DMS79 (cell line): Measurements from ENCODE around the gene CNTN6.

Experiments used
- DNase-seq: peaks from one replicate; lab custom pipeline; 2025; lab: John Stamatoyannopoulos, UW

CNTN6 gene

GRCh38 chr3:1092771-1093170 lies at the start of gene CNTN6:
Gene CNTN6, plus strand, starts transcription at chr3:1093024. Its CDS starts 54,985 bp downstream, at chr3:1148009.
- no peak for DNase-seq

GRCh38 chr3:1048558-1048957 lies 44.3 kb upstream of the CNTN6 start:
- DNase-seq = no peak

GRCh38 chr3:1055870-1056269 lies 37.0 kb upstream of the CNTN6 start:
- DNase-seq = no peak

GRCh38 chr3:1056744-1057143 lies 36.1 kb upstream of the CNTN6 start:
- no peak for DNase-seq

GRCh38 chr3:1057436-1057835 lies 35.4 kb upstream of the CNTN6 start:
- no peak for DNase-seq

GRCh38 chr3:1068985-1069384 lies 23.8 kb upstream of the CNTN6 start:
- no peak for DNase-seq

GRCh38 chr3:1072041-1072440 lies 20.8 kb upstream of the CNTN6 start:
- no peak for DNase-seq

- DNase-seq = no peak
Measured at GRCh38 chr3:1079662-1080061, 13.2 kb upstream of the CNTN6 start.

GRCh38 chr3:1082108-1082507 lies 10.7 kb upstream of the CNTN6 start:
- no peak for DNase-seq

- DNase-seq = no peak
Measured at GRCh38 chr3:1087066-1087560, 5.7 kb upstream of the CNTN6 start.

- DNase-seq = no peak
Measured at GRCh38 chr3:1088503-1088902, 4.3 kb upstream of the CNTN6 start.

GRCh38 chr3:1091286-1091685 lies 1.5 kb upstream of the CNTN6 start:
- DNase-seq = no peak

- no peak for DNase-seq
Measured at GRCh38 chr3:1092061-1092460, 763 bp upstream of the CNTN6 start.

GRCh38 chr3:1093217-1093616 lies 393 bp downstream of the CNTN6 start:
- no peak for DNase-seq

GRCh38 chr3:1103525-1103924 lies 10.7 kb downstream of the CNTN6 start:
- no peak for DNase-seq

- no peak for DNase-seq
Measured at GRCh38 chr3:1117843-1118473, 25.1 kb downstream of the CNTN6 start.

GRCh38 chr3:1131166-1131565 lies 38.3 kb downstream of the CNTN6 start:
- no peak for DNase-seq

- DNase-seq = no peak
Measured at GRCh38 chr3:1135194-1135593, 42.4 kb downstream of the CNTN6 start.

GRCh38 chr3:1138036-1138435 lies 45.2 kb downstream of the CNTN6 start:
- no peak for DNase-seq

GRCh38 chr3:1139071-1139470 lies 46.2 kb downstream of the CNTN6 start:
- no peak for DNase-seq

GRCh38 chr3:1147326-1147725 lies 54.5 kb downstream of the CNTN6 start:
- no peak for DNase-seq

GRCh38 chr3:1147819-1148218 lies 55.0 kb downstream of the CNTN6 start:
- DNase-seq = no peak

GRCh38 chr3:1164101-1164500 lies 71.3 kb downstream of the CNTN6 start:
- DNase-seq = no peak

- no peak for DNase-seq
Measured at GRCh38 chr3:1171320-1171719, 78.5 kb downstream of the CNTN6 start.
